GM21576 (cell line): ENCODE data around the gene EIF4E3.

Experiments
- ATAC-seq: cut with Tn5 transposase; IDR thresholded peaks from one replicate; pipeline ENCODE4 v1.9.1; 2021; ENCODE audit warnings: mild to moderate bottlenecking, moderate library complexity; ENCODE audit not compliant: unreplicated experiment

EIF4E3 gene

DNA sequence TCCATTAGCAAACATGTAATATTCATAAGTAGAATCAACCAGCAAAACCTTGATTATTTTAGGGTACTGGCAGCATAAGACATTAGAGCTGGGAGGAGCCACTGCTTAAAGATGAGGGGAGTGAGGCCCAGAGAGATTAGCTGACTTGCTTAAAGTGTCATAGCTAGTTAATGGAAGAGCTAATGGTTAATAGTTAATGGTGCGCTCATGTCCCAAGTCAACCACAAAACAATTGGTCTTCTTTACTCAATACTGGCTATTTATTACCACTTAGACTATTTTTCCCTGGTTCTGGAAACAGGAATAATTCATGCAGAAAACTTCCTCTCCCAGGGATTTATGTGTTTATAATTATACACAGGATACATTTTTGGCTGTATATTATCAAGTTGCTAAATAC, 33.1 kb downstream of the EIF4E3 start:
- ATAC-seq, result no peak

- no peak for ATAC-seq
These were observed 34.8 kb downstream of the EIF4E3 start for GRCh38 chr3:71690341-71690841.

GRCh38 chr3:71689291-71689690, 35.9 kb downstream of the EIF4E3 start:
- no peak for ATAC-seq

DNA sequence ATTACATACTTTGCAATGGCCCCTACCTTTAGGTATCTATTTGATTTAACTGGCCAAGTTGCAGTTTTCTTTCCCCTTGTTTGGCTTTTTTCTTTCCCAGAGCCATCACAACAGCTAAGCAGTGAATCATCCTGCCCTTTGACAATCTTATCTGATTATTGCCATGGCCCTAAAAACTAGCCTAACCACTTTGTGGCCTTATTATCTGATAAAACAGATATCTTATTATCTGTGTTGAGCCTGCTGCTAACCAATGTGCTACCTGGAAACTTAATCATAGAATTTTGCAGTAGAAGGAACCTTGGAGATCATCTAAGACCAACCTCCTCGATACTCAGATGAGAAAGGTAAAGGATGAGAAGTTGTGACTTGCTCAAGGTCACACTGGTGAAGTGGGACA, 37.1 kb downstream of the EIF4E3 start:
- ATAC-seq, result no peak

- no peak for ATAC-seq
These were observed 39.5 kb downstream of the EIF4E3 start for GRCh38 chr3:71685686-71686085.

- ATAC-seq, result no peak
These were observed 40.3 kb downstream of the EIF4E3 start for GRCh38 chr3:71684757-71685386.

DNA sequence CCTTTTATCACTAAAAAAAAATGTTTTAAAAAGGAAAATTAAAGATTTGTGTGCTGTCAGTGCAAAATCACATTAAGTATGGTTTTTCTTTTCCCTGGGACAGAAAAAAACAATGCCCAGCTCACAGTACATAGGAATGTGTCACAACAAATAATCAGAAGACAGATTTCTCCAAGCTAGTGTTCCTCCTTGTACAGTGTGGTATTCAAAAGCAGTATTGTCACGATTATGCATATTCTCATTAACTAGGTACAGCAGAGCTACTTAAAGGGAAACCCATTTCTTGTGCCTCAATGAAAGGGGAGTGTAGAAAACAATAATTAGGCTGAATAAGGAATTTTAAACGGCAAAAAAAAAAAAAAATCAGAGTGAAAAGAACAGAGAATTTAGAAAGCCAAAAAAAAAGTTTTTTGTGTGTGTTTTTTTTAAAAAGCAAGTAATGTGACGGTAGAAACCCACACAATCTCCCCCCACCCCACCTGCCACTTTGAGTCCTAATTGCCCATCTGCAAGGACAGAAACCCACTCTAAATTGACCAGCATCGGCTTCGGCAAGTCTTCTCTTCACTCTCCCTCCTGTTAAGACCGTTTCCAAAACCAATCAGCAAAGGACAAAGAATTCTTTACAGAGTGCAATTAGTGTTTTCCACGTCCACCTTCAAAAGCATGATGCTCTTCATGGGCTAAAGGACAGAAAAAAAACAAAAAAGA, 41.0 kb downstream of the EIF4E3 start:
- ATAC-seq, result no peak

GRCh38 chr3:71681224-71681668, 44.0 kb downstream of the EIF4E3 start:
- no peak for ATAC-seq

DNA sequence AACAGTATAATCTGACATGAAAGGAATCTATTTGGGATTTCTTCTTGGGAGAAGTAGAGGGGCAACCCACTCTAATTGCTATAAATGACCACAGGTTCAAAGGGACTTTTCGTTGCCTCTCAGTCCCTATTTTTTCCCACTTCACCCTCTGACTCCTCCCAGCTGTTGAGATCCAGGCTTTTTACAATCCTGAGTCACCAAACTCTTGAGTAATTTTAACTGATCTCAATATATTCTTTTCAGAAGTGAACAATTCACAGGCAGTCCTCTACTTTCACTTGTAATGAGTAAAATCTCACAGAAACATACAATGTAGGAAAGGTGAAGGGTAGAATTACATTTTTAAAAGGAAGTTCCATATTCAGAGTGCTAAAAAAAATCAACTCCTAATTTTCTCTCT, 44.6 kb downstream of the EIF4E3 start:
- no peak for ATAC-seq

DNA sequence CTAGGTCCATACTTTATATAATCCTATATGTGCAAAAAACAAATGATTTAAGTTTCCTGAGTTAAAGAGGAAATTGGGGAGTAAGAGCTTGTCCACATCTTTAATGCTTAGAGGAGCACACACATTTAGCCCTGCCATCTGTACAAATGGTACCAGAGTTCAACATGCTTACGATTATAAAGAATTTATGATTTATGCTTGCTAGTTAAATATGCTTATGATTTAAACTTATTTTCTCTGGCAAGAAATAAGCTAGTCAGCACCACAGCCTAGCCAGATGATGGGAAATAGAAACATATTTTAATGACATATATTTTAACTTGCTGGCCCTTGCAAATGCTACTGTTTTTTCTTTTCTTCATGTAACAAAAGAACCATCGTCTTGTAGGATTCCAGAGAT, 48.3 kb downstream of the EIF4E3 start:
- no peak for ATAC-seq

DNA sequence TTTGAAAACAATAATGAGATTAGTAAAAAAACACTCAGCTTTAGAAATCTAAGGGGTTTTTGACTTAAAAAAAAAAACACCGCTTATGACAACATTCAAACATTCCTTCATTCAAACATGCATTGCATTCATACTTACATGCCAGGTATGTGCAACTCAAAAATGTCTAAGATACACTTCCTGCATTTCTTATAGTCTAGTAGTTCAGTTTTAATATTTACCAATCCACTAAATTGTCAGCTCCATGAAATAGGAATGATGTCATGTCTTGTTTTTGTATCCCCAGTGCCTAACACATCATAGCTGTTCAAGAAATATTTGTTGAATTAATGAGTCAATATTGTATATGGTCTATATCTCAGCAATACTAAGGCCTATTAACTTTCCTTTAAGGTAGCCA, 51.7 kb downstream of the EIF4E3 start:
- no peak for ATAC-seq

- no peak for ATAC-seq
These were observed 52.4 kb downstream of the EIF4E3 start for GRCh38 chr3:71672807-71673206.

DNA sequence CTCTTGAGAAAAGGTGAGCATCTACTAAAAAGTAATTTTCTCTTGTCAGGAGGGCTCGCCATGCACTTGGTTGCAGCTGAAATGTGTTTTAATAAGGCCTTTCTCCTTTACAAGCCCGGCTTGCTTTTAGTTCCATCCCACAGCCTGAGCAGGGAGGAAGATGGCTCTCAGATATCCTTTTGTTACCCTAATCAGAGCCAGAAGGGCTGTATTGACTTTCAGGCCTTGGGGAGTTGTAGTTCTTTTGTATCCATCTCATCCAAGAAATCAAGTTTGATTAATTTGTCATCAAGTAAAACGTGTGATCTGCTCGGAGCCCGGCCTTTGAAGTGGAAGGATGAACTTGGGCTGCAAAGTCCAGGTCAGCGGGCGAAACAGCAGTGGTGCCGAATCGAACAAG, 52.9 kb downstream of the EIF4E3 start:
- ATAC-seq, result no peak

- no peak for ATAC-seq
These were observed 53.9 kb downstream of the EIF4E3 start for GRCh38 chr3:71671216-71671845.

DNA sequence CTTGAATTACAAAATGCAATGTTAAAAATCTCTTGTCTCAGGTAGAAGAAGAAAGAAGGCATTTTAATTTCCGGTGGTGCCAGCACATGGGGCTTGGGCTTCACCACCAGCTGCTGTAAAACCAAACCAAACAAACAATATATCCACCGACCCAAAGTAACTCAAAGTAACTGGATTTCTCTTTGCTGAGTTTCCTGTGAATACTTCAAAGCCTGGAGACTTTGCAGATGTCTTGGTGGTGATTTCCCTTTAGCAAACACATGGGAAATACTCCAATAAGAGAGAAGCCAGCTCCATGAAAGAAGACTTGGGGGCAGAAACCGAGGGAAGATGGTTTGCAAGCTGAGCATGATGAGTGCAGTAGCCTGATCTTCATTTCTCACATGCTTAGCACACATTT, 62.6 kb downstream of the EIF4E3 start:
- ATAC-seq, result no peak

DNA sequence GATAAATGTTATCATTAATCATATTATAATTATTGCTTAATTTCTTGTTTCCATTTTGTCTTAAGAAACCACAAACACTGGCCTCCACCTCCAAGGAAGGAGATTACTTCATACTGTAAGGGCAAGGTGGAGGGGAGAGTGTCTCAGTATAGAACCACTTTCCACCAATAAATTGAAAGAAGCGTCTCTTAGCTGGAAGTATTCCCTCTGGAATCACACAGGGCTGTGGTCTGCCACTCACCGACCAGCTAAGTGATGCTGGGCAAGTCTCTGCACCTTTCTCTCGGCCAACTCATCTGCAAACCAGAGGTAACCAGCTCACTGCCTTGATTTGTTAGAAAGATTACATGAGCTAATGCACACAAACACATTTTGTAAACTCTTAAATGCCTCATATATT, 63.1 kb downstream of the EIF4E3 start:
- no peak for ATAC-seq

DNA sequence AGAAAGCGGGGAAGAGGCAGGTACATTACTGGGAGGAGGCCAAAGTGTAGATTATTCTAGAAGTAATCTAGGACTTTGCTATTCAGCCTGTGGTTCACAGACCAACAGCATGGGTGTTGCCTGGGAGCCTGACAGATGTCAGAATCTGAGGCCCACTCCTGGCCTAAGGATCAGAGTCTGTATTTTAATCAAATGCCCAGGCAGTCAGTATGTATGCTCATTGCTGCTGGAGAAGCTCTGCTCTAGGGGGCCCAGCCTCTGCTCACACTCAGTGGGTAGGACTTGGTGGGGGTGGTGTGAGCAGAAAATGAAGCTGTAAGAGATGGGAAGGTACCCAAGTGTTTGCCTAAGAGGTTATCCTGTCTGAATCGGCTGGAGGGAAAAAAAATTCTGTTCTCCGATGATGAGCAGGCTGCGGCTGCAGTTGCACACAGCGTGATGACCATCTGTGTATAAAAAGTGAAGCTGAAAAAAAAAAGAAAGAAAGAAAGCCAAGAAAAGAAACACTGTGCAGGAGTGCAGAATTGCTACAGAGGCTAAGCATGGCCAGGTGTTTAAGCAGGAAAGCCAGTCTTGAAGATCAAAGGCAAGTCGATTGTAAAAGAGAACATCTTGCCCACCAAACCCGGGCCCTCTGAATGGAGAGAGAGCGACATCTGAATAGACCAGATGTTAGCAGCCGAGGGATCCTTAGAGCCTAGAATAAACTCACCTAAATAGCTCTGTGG, 65.2 kb downstream of the EIF4E3 start:
- no peak for ATAC-seq

GRCh38 chr3:71657831-71658530, 67.2 kb downstream of the EIF4E3 start:
- no peak for ATAC-seq

GRCh38 chr3:71655061-71655460, 70.1 kb downstream of the EIF4E3 start:
- no peak for ATAC-seq

GRCh38 chr3:71653414-71653807, 71.8 kb downstream of the EIF4E3 start:
- no peak for ATAC-seq
